CD14-positive monocyte (primary cell): ENCODE data around the gene EIPR1. TPM values are rescaled to one million over a fixed set of nuclear protein-coding genes. Genes with fewer than 3 reads are reported as not detected.

ENCODE experiments used
- DNase-seq, 3 donors: peaks; one replicate each; pipeline ENCODE4 v3.0.0-alpha.2; 2011 to 2022
- H2AFZ ChIP-seq: 2 replicates; pipeline ENCODE4 v1.6.0; 2012; ENCODE audit warnings: mild to moderate bottlenecking, low read depth, low read length, inconsistent platforms; ENCODE audit not compliant: insufficient read depth, poor library complexity, severe bottlenecking
- H3K27ac ChIP-seq, 2 donors: 1 replicate in 1 of 2; 2 replicates in 1 of 2; pipeline ENCODE4 v1.5.1; 2012 to 2013; ENCODE audit warnings: low read length in 2 of 2, control low read depth in 1 of 2, inconsistent platforms in 1 of 2, low read depth in 1 of 2, mild to moderate bottlenecking in 1 of 2
- H3K27me3 ChIP-seq, 2 donors: one replicate each; pipeline versions ENCODE4 v1.6.0 to v1.6.1; 2011 to 2013; ENCODE audit warnings: low read length in 2 of 2; ENCODE audit not compliant: control insufficient read depth in 2 of 2, insufficient read depth in 2 of 2
- H3K36me3 ChIP-seq, 2 donors: replicated peaks in 1 of 2; 1 replicate in 1 of 2; 2 replicates in 1 of 2; pipeline versions ENCODE4 v1.5.1 to v1.6.1; 2012 to 2013; ENCODE audit warnings: low read length in 2 of 2, control low read depth in 1 of 2, inconsistent platforms in 1 of 2, mild to moderate bottlenecking in 1 of 2; ENCODE audit not compliant: insufficient read depth in 2 of 2, control insufficient read depth in 1 of 2
- H3K4me1 ChIP-seq, 2 donors: 1 replicate in 1 of 2; 2 replicates in 1 of 2; pipeline versions ENCODE4 v1.5.1 to v1.6.1; 2012 to 2013; ENCODE audit warnings: low read length in 2 of 2, control low read depth in 1 of 2, inconsistent platforms in 1 of 2, mild to moderate bottlenecking in 1 of 2, moderate library complexity in 1 of 2; ENCODE audit not compliant: insufficient read depth in 2 of 2, control insufficient read depth in 1 of 2
- H3K4me2 ChIP-seq: replicated peaks from 2 replicates; pipeline ENCODE3; 2012; ENCODE audit warnings: low read length, moderate library complexity, mild to moderate bottlenecking; ENCODE audit not compliant: poor library complexity, severe bottlenecking; ENCODE audit errors: extremely low read depth
- H3K4me3 ChIP-seq, 3 experiments: fragments of 200-600 bp in 1 of 3; sonication (generic) in 1 of 3; replicated peaks in 1 of 3; 1 replicate in 2 of 3; 2 replicates in 1 of 3; pipeline ENCODE4 v1.5.1; 2011 to 2013; ENCODE audit warnings: low read length in 3 of 3, mild to moderate bottlenecking in 3 of 3, control low read depth in 2 of 3, low read depth in 2 of 3, inconsistent platforms in 1 of 3, moderate library complexity in 1 of 3
- H3K79me2 ChIP-seq: 2 replicates; pipeline ENCODE4 v1.6.0; 2012; ENCODE audit warnings: mild to moderate bottlenecking, control low read depth, inconsistent platforms, low read length, moderate library complexity; ENCODE audit not compliant: insufficient read depth
- H3K9ac ChIP-seq: 2 replicates; pipeline ENCODE4 v1.6.0; 2017; ENCODE audit warnings: low read length, mild to moderate bottlenecking; ENCODE audit not compliant: insufficient read depth, poor library complexity, severe bottlenecking
- H3K9me3 ChIP-seq, 2 donors: replicated peaks in 1 of 2; 1 replicate in 1 of 2; 2 replicates in 1 of 2; pipeline versions ENCODE4 v1.5.1 to v1.6.1; 2012 to 2013; ENCODE audit warnings: low read length in 2 of 2, control low read depth in 1 of 2; ENCODE audit not compliant: control insufficient read depth in 1 of 2, insufficient read depth in 1 of 2
- H4K20me1 ChIP-seq: 2 replicates; pipeline ENCODE4 v1.6.0; 2012; ENCODE audit warnings: mild to moderate bottlenecking, low read length, control low read depth, moderate library complexity; ENCODE audit not compliant: insufficient read depth
- H3K27ac Mint-ChIP-seq, 7 donors: one replicate each; pipeline ENCODE4 v1.8.0; 2020; ENCODE audit warnings: mild to moderate bottlenecking in 7 of 7, mixed read lengths in 7 of 7, moderate library complexity in 6 of 7, inconsistent platforms in 2 of 7
- H3K27me3 Mint-ChIP-seq, 3 donors: one replicate each; pipeline ENCODE4 v1.8.0; 2021 to 2022; ENCODE audit warnings: low read depth in 3 of 3, mild to moderate bottlenecking in 3 of 3, mixed read lengths in 3 of 3, moderate library complexity in 3 of 3, inconsistent platforms in 1 of 3
- H3K36me3 Mint-ChIP-seq, 2 donors: one replicate each; pipeline ENCODE4 v1.8.0; 2020; ENCODE audit warnings: mixed read lengths in 2 of 2, inconsistent platforms in 1 of 2, mild to moderate bottlenecking in 1 of 2
- H3K4me1 Mint-ChIP-seq: one replicate; pipeline ENCODE4 v1.8.0; 2020; ENCODE audit warnings: mild to moderate bottlenecking, mixed read lengths
- H3K4me3 Mint-ChIP-seq, 2 donors: one replicate each; pipeline ENCODE4 v1.8.0; 2020; ENCODE audit warnings: mild to moderate bottlenecking in 2 of 2, mixed read lengths in 2 of 2, moderate library complexity in 1 of 2
- H3K9me3 Mint-ChIP-seq, 7 donors: one replicate each; pipeline ENCODE4 v1.8.0; 2020 to 2022; ENCODE audit warnings: mixed read lengths in 7 of 7, mild to moderate bottlenecking in 6 of 7, moderate library complexity in 6 of 7, inconsistent platforms in 2 of 7
- WGBS: methylation state at CpG from one replicate; pipeline ENCODE4 v1.1.5; 2013; ENCODE audit warnings: missing lambda C conversion rate; ENCODE audit not compliant: insufficient coverage; 5-methylcytosine and 5-hydroxymethylcytosine counted together
- intact Hi-C, 2 donors: fragments of 100-400 bp; cut with micrococcal nuclease; formaldehyde crosslinking; loops; one replicate each; pipeline versions ENCODE4 v1.15.0 to v1.15.1; 2023
- polyA plus RNA-seq, 3 donors: library from polyadenylated mRNA; depleted of rRNA in 1 of 3; unstranded in 2 of 3; stranded (reverse) in 1 of 3; fragments of 300-500 nt in 2 of 3; fragments of >200 nt in 1 of 3; fragmentation: Illumina TruSeq in 2 of 3; gene quantifications; 1 replicate in 2 of 3; 2 replicates in 1 of 3; pipeline ENCODE4 v1.2.3, GENCODE V29; 2012 to 2021
- TF ChIP-seq, protein P1 (sequence below): fragments of 200-600 bp; IDR thresholded peaks from one replicate; pipeline ENCODE4 v1.8.0; 2022; ENCODE audit warnings: antibody characterized with exemption, mild to moderate bottlenecking

EIPR1 gene
- polyA plus RNA-seq, 3 donors, result 19.0 to 22.4 (median 20.8) TPM

DNA sequence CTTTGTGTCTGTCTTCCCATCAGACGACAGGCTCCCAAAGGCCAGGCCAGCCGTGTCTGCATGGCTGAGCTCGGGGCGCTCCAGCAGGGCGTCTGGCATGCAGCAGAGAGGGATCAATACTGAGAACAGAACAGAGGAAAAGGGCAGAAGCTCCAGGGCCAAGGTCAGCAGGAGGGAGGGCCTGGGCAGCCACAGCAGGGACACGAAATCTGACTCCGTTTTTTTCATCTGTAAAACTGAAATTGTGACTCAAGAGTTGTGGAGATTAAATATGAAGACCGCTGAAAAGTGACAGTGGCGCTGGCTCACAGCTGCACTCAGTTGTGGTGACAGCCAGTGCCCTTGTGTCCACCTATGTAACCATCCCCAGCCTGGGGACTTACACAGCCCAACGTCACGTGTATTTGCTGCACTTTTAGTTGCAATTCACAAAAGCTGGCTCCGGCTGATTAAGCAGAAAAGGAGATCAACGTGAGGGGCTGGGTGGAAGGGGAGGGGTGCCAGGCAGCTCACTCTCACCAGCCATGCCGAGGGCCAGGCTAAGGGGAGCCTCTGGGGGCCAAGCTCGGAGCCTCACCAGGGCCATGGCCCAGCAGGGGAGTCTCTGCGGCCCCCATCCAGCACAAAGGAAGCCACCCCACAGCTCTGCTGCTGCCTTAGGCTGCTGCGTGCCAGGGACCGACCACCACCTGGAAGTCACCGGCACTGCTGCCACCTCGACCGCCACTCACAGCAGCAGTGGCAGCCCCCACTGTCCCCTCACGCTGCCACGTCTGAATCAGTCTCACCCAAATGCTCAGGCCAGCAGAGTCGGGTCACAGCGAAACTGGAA, 74.7 kb downstream of the EIPR1 start:
- Histone ChIP-seq H3K9ac (peak overlapping the region; percentile 12), H3K36me3 (peaks cover 4 to 10% of the 10 kb centered on the region in 2 donors), H3K27ac (peak overlapping the region in 1 of 2 donors; percentile 1), H3K9me3 (no peaks in the 10 kb centered on the region), H2AFZ (peak overlapping the region; percentile 47), H3K4me2 (peak overlapping the region; percentile 64), H4K20me1 (no peaks in the 10 kb centered on the region), H3K4me3 (peak overlapping the region in 1 of 3 experiments; percentile 29), H3K4me1 (peaks cover 3 to 8% of the 10 kb centered on the region in 2 donors), H3K79me2 (no peaks in the 10 kb centered on the region), H3K27me3 (no peaks in the 10 kb centered on the region)
- 81% methylated on average over 21 of the region's 25 CpGs for WGBS
- Mint-ChIP-seq H3K36me3 (peaks cover 23 to 31% of the 10 kb centered on the region in 2 donors), H3K27me3 (peaks cover 2 to 9% (median 3%) of the 10 kb centered on the region in 3 donors), H3K4me1 (peaks cover 9% of the 10 kb centered on the region), H3K4me3 (peak overlapping the region; percentile 59 to 77), H3K9me3 (peaks cover 0 to 2% (median 0%) of the 10 kb centered on the region in 7 donors), H3K27ac (peak overlapping the region in 3 of 7 donors; percentile 6 to 82 (median 27))
- TF ChIP-seq, protein P1, sequence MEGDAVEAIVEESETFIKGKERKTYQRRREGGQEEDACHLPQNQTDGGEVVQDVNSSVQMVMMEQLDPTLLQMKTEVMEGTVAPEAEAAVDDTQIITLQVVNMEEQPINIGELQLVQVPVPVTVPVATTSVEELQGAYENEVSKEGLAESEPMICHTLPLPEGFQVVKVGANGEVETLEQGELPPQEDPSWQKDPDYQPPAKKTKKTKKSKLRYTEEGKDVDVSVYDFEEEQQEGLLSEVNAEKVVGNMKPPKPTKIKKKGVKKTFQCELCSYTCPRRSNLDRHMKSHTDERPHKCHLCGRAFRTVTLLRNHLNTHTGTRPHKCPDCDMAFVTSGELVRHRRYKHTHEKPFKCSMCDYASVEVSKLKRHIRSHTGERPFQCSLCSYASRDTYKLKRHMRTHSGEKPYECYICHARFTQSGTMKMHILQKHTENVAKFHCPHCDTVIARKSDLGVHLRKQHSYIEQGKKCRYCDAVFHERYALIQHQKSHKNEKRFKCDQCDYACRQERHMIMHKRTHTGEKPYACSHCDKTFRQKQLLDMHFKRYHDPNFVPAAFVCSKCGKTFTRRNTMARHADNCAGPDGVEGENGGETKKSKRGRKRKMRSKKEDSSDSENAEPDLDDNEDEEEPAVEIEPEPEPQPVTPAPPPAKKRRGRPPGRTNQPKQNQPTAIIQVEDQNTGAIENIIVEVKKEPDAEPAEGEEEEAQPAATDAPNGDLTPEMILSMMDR, result no peak
- intact Hi-C loops, result no loop called here
- DNase-seq, result no peak

DNA sequence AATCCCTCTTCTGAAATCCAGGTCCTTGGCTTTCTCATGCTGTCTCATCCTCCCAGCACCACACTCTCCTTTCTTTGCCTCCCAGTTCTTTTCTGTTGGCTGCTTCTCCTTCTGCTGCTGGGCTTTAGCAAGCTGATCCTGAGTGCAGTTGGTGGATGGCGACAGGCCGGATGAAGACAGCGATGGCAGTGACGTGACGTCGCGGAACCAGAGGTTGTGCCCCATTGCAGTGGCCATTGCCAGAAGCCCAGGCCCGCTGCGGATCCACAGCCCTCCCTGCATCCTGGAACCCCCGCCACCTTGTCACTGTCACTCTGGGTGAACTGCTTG, 75.2 kb downstream of the EIPR1 start:
- no peak overlapping the region for H3K4me3 Mint-ChIP-seq
- peaks cover 9% of the 10 kb centered on the region for H3K4me1 Mint-ChIP-seq
- Histone ChIP-seq H3K36me3 (peaks cover 4 to 10% of the 10 kb centered on the region in 2 donors), H2AFZ (no peak overlapping the region), H3K9ac (no peak overlapping the region), H3K79me2 (no peaks in the 10 kb centered on the region), H3K9me3 (no peaks in the 10 kb centered on the region), H3K4me3 (no peak overlapping the region), H3K4me1 (peaks cover 3 to 8% of the 10 kb centered on the region in 2 donors), H3K27me3 (no peaks in the 10 kb centered on the region), H3K27ac (no peak overlapping the region), H3K4me2 (no peak overlapping the region), H4K20me1 (no peaks in the 10 kb centered on the region)
- H3K36me3 Mint-ChIP-seq, result peaks cover 23 to 31% of the 10 kb centered on the region in 2 donors
- H3K27ac Mint-ChIP-seq, result peak overlapping the region in 3 of 7 donors; percentile 43 to 82 (median 78)
- intact Hi-C loops, result no loop called here
- DNase-seq, result no peak
- WGBS, result 99% methylated on average over 10 of the region's 10 CpGs
- TF ChIP-seq, protein P1, result no peak
- H3K9me3 Mint-ChIP-seq, result peaks cover 0 to 2% (median 0%) of the 10 kb centered on the region in 7 donors
- H3K27me3 Mint-ChIP-seq, result peaks cover 2 to 9% (median 3%) of the 10 kb centered on the region in 3 donors
